ENCODE data around the gene NFATC1.

- TF ChIP-seq, protein P1, sequence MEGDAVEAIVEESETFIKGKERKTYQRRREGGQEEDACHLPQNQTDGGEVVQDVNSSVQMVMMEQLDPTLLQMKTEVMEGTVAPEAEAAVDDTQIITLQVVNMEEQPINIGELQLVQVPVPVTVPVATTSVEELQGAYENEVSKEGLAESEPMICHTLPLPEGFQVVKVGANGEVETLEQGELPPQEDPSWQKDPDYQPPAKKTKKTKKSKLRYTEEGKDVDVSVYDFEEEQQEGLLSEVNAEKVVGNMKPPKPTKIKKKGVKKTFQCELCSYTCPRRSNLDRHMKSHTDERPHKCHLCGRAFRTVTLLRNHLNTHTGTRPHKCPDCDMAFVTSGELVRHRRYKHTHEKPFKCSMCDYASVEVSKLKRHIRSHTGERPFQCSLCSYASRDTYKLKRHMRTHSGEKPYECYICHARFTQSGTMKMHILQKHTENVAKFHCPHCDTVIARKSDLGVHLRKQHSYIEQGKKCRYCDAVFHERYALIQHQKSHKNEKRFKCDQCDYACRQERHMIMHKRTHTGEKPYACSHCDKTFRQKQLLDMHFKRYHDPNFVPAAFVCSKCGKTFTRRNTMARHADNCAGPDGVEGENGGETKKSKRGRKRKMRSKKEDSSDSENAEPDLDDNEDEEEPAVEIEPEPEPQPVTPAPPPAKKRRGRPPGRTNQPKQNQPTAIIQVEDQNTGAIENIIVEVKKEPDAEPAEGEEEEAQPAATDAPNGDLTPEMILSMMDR (IDR thresholded peaks at IDR 0.05) = no peak
- TF ChIP-seq POLR2A (IDR thresholded peaks at IDR 0.05) = no peak
Observed at GRCh38 chr18:79416677-79417052, 20.9 kb downstream of the NFATC1 start.

Data from thyroid gland (tissue), 4 donors.